Testis (tissue), 2 donors: Measurements from ENCODE around the gene C17orf78.

Source experiments
- CTCF ChIP-seq, 3 experiments: fragments of 450-650 bp in 2 of 3; fragments of 200-600 bp in 1 of 3; sonication (generic) in 1 of 3; IDR thresholded peaks; one replicate each; pipeline ENCODE4 v1.5.1; 2016 to 2019; ENCODE audit warnings: antibody characterized with exemption in 3 of 3, mild to moderate bottlenecking in 2 of 3, moderate library complexity in 1 of 3
- POLR2A ChIP-seq: fragments of 450-650 bp; IDR thresholded peaks from one replicate; pipeline ENCODE4 v1.6.1; 2017; ENCODE audit warnings: antibody characterized with exemption, mild to moderate bottlenecking, moderate library complexity

DNA sequence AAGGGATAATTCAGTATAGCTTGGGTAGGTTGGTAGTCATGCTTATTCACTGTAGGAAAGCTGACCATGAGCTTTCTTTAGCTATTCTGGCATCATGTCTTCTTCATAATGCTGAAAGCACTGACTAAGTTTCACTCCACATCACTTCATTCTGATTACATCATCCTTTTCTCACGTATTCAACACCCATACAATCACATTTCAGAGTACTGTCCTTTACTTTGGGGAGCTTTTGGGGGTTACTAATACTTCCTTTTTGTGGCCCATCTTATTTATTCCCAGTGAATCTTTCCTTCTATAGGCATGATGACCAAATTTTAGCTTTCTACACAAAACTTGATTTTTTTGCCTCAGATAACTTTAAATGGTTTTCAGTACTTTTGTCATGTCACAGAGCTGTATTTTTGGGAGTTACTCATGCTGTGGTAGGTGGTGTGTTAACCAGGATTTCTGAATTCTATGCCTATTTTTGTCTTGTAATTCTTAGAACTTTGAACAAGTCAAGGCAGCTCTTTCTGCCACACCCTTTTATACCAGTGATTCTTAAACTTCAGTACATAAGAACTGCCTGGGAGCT lies 54.4 kb downstream of the C17orf78 start:
- TF ChIP-seq CTCF (IDR thresholded peaks at IDR 0.05), result no peak
- TF ChIP-seq POLR2A, result no peak
